Smooth muscle cell (in vitro differentiated cells): ENCODE measurements around the gene EOGT. TPM values are rescaled to one million over a fixed set of nuclear protein-coding genes. Genes with fewer than 3 reads are reported as not detected.

Experiments used
- DNase-seq: peaks from one replicate; lab custom pipeline; 2025; ENCODE audit not compliant: unreplicated experiment; lab: John Stamatoyannopoulos, UW
- H2AFZ ChIP-seq: fragments of 200-600 bp; sonication (generic); 2 replicates; pipeline ENCODE4 v1.6.0; 2016; ENCODE audit warnings: antibody characterized with exemption, low read depth, mild to moderate bottlenecking
- H3F3A ChIP-seq: fragments of 200-600 bp; sonication (generic); 2 replicates; pipeline ENCODE4 v1.6.0; 2017; ENCODE audit warnings: antibody characterized with exemption, low read depth
- H3K27ac ChIP-seq: fragments of 200-600 bp; sonication (generic); 2 replicates; pipeline ENCODE4 v1.5.1; 2016; ENCODE audit warnings: low read depth, mild to moderate bottlenecking
- H3K27me3 ChIP-seq: fragments of 200-600 bp; sonication (generic); 2 replicates; pipeline ENCODE4 v1.6.1; 2016; ENCODE audit warnings: low read depth, mild to moderate bottlenecking
- H3K36me3 ChIP-seq: fragments of 200-600 bp; sonication (generic); 2 replicates; pipeline ENCODE4 v1.5.1; 2016; ENCODE audit warnings: low read depth
- H3K4me1 ChIP-seq: fragments of 200-600 bp; sonication (generic); 2 replicates; pipeline ENCODE4 v1.5.1; 2016; ENCODE audit warnings: low read depth
- H3K4me2 ChIP-seq: fragments of 200-600 bp; sonication (generic); 2 replicates; pipeline ENCODE4 v1.6.0; 2016; ENCODE audit warnings: mild to moderate bottlenecking
- H3K4me3 ChIP-seq: fragments of 200-600 bp; sonication (generic); 2 replicates; pipeline ENCODE4 v1.5.1; 2016; ENCODE audit warnings: mild to moderate bottlenecking
- H3K79me2 ChIP-seq: fragments of 200-600 bp; sonication (generic); 2 replicates; pipeline ENCODE4 v1.6.0; 2016; ENCODE audit warnings: low read depth, mild to moderate bottlenecking
- H3K9ac ChIP-seq: fragments of 200-600 bp; sonication (generic); 2 replicates; pipeline ENCODE4 v1.6.0; 2016; ENCODE audit warnings: low read depth
- H3K9me3 ChIP-seq: fragments of 200-600 bp; sonication (generic); replicated peaks from 2 replicates; pipeline ENCODE4 v1.5.1; 2016; ENCODE audit warnings: low read depth
- H4K20me1 ChIP-seq: fragments of 200-600 bp; sonication (generic); 2 replicates; pipeline ENCODE4 v1.6.0; 2016; ENCODE audit warnings: low read depth
- CTCF ChIP-seq: fragments of 200-600 bp; sonication (generic); IDR thresholded peaks from 2 replicates; pipeline ENCODE4 v1.5.1; 2017; ENCODE audit warnings: borderline replicate concordance, mild to moderate bottlenecking, antibody characterized with exemption; ENCODE audit not compliant: insufficient read depth, poor library complexity, severe bottlenecking
- WGBS: methylation state at CpG from one replicate; pipeline ENCODE4 v1.1.7; 2016; ENCODE audit warnings: low lambda C conversion rate; 5-methylcytosine and 5-hydroxymethylcytosine counted together
- polyA plus RNA-seq: library from polyadenylated mRNA; unstranded; fragments of >200 nt; fragmentation: Nextera tagmentation; extraction: Ambion mirVana; gene quantifications from 2 replicates; pipeline ENCODE4 v1.2.1, GENCODE V29; 2016
- total RNA-seq: library from RNA; depleted of rRNA; stranded (reverse); fragments of >200 nt; gene quantifications from 2 replicates; pipeline ENCODE4 v1.2.3, GENCODE V29; 2014

EOGT gene
- total and polyA plus RNA-seq, 2 experiments from 2014 or later: 21.2 to 30.6 TPM

- Histone ChIP-seq H4K20me1 (no peaks in the 10 kb centered on the region), H3K79me2 (no peaks in the 10 kb centered on the region), H3K9ac (no peak overlapping the region), H3F3A (no peaks in the 10 kb centered on the region), H2AFZ (no peak overlapping the region), H3K4me2 (no peak overlapping the region), H3K4me3 (no peak overlapping the region), H3K9me3 (no peaks in the 10 kb centered on the region), H3K4me1 (no peaks in the 10 kb centered on the region), H3K27ac (no peak overlapping the region), H3K27me3 (no peaks in the 10 kb centered on the region), H3K36me3 (no peaks in the 10 kb centered on the region)
- no peak for DNase-seq
- WGBS: 82% methylated on average over 8 of the region's 8 CpGs
- no peak for TF ChIP-seq CTCF
Measured at GRCh38 chr3:68996356-68996995, 17.0 kb downstream of the EOGT start.

GRCh38 chr3:68988740-68989139, 24.7 kb downstream of the EOGT start:
- no peak for DNase-seq
- Histone ChIP-seq H2AFZ (no peak overlapping the region), H3K4me2 (no peak overlapping the region), H4K20me1 (no peaks in the 10 kb centered on the region), H3K4me3 (no peak overlapping the region), H3K4me1 (no peaks in the 10 kb centered on the region), H3K9ac (no peak overlapping the region), H3K27ac (no peak overlapping the region), H3K9me3 (no peaks in the 10 kb centered on the region), H3K27me3 (no peaks in the 10 kb centered on the region), H3F3A (no peaks in the 10 kb centered on the region), H3K36me3 (peaks cover 15% of the 10 kb centered on the region), H3K79me2 (no peaks in the 10 kb centered on the region)
- 95% methylated on average over 4 of the region's 4 CpGs for WGBS
- TF ChIP-seq CTCF: no peak

- H3K36me3 ChIP-seq: peaks cover 20% of the 10 kb centered on the region
- no peaks in the 10 kb centered on the region for H3F3A ChIP-seq
- H3K79me2 ChIP-seq: no peaks in the 10 kb centered on the region
- no peak overlapping the region for H3K9ac ChIP-seq
- no peak for DNase-seq
- H3K9me3 ChIP-seq: no peaks in the 10 kb centered on the region
- no peak overlapping the region for H3K4me3 ChIP-seq
- H3K27ac ChIP-seq: no peak overlapping the region
- H3K27me3 ChIP-seq: no peaks in the 10 kb centered on the region
- H4K20me1 ChIP-seq: no peaks in the 10 kb centered on the region
- H2AFZ ChIP-seq: no peak overlapping the region
- WGBS: 97% methylated on average over 6 of the region's 6 CpGs
- no peak overlapping the region for H3K4me2 ChIP-seq
- TF ChIP-seq CTCF: no peak
- H3K4me1 ChIP-seq: no peaks in the 10 kb centered on the region
Measured at GRCh38 chr3:68987322-68987721, 26.2 kb downstream of the EOGT start.
